Femur (tissue), 1 donor: ENCODE data around the gene UGGT1.

Source experiments
- DNase-seq: peaks from one replicate; pipeline ENCODE4 v3.0.0-alpha.2; 2017

The UGGT1 gene

GRCh38 chr2:128232965-128233789 lies 142.2 kb downstream of the UGGT1 start:
- DNase-seq: peak; percentile 88

GRCh38 chr2:128233790-128234395 lies 142.9 kb downstream of the UGGT1 start:
- DNase-seq: no peak

- no peak for DNase-seq
Measured at GRCh38 chr2:128234613-128235012, 143.6 kb downstream of the UGGT1 start.

- no peak for DNase-seq
Measured at GRCh38 chr2:128235581-128235980, 144.6 kb downstream of the UGGT1 start.

- no peak for DNase-seq
Measured at GRCh38 chr2:128236491-128237035, 145.6 kb downstream of the UGGT1 start.

GRCh38 chr2:128237081-128237534 lies 146.1 kb downstream of the UGGT1 start:
- no peak for DNase-seq

- no peak for DNase-seq
Measured at GRCh38 chr2:128237911-128238697, 147.1 kb downstream of the UGGT1 start.

- no peak for DNase-seq
Measured at GRCh38 chr2:128241896-128242295, 150.9 kb downstream of the UGGT1 start.
